ENCODE results near the gene COL5A1. TPM values are rescaled to one million over a fixed set of nuclear protein-coding genes. Genes with fewer than 3 reads are reported as not detected.

The COL5A1 gene
- total RNA-seq, 1 donor from 2014 or later = 99.6 TPM

DNA sequence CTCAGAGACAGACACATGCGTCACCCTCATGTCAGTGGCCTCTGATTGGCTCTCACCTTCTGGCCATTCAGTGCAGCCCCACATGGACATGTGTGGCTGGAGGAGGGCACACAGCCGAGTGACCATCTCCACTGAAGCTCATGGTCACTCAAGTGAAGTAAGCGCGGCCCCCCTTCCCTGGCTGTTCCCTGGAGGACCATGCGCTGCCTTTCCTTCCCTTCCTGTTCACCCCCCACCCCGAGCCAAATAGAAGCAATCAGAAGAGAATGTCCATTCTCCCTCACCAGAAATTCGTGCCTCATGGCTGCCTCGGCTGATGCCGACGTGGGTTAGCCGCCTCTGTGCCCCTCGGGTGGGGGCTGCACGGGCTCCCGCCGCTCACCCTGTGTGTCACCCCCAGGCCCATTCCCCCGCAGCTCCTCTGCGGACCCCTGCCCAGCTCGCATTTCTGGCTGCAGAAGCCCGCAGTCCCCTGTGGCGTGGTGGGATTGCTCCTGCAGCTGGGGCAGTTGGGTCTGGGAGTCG lies 12.5 kb upstream of the COL5A1 start:
- H3K9me3 ChIP-seq = no peaks in the 10 kb centered on the region

DNA sequence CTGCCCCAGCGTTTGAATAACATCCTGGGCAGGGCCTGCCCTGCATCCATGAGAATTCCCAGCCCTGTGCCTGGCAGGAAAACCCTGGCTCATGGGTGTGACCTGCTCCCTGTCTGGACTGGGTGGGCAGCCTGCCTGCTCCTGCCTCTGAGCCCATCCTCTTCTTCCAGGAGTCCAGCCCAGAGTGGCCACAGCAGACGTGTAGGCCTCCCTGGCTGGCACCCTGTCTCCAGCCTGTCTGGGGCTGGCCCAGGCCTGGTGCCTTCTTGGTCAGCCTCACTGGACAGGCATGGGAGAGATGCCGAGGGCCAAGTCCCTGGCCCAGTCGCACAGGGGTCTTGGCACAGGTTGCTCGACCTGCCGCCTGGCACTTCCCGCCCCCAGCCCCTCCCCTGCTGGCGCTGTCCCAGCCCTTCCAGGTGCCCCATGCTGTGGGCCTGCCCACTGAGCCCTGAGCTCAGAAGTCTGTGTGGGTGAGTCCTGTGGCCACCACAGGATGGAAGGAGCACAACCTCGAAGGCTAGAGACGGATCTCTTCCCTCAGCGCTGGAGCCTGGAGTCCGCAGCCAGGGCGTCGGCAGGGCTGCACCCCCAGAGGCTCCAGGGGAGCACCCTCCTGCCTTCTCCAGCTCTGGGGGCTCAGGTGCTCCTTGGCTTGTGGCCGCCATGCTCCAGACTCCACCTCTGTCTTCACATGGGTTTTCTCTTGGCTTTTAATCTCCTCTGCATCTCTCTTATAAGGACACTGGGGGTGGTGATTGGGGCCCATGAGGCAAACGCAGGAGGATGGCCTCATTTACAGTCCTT lies 11.8 kb upstream of the COL5A1 start:
- intact Hi-C loops (cut with DNase I) = no loop called here
- Histone ChIP-seq H3K27ac (peak overlapping the region in 1 of 2 donors; percentile 5), H3K4me3 (no peak overlapping the region), H3K27me3 (no peaks in the 10 kb centered on the region), H3K36me3 (no peaks in the 10 kb centered on the region), H3K9me3 (no peaks in the 10 kb centered on the region), H3K4me1 (no peaks in the 10 kb centered on the region)
- TF ChIP-seq, protein P1, sequence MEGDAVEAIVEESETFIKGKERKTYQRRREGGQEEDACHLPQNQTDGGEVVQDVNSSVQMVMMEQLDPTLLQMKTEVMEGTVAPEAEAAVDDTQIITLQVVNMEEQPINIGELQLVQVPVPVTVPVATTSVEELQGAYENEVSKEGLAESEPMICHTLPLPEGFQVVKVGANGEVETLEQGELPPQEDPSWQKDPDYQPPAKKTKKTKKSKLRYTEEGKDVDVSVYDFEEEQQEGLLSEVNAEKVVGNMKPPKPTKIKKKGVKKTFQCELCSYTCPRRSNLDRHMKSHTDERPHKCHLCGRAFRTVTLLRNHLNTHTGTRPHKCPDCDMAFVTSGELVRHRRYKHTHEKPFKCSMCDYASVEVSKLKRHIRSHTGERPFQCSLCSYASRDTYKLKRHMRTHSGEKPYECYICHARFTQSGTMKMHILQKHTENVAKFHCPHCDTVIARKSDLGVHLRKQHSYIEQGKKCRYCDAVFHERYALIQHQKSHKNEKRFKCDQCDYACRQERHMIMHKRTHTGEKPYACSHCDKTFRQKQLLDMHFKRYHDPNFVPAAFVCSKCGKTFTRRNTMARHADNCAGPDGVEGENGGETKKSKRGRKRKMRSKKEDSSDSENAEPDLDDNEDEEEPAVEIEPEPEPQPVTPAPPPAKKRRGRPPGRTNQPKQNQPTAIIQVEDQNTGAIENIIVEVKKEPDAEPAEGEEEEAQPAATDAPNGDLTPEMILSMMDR (IDR thresholded peaks at IDR 0.05) = no peak
- peak in 1 of 2 donors; percentile 58 for DNase-seq (ENCODE audit: low spot score in 2 of 2)

More for the DNA sequence above, 12.5 kb upstream of the COL5A1 start:
- H3K27me3 ChIP-seq = no peaks in the 10 kb centered on the region
- intact Hi-C loops (cut with DNase I) = no loop called here
- no peaks in the 10 kb centered on the region for H3K4me1 ChIP-seq
- no peak overlapping the region for H3K27ac ChIP-seq
- H3K4me3 ChIP-seq = no peak overlapping the region
- peak in 1 of 2 donors; percentile 59 for DNase-seq (ENCODE audit: low spot score in 2 of 2)
- H3K36me3 ChIP-seq = no peaks in the 10 kb centered on the region
- TF ChIP-seq, protein P1 (IDR thresholded peaks at IDR 0.05) = no peak

DNA sequence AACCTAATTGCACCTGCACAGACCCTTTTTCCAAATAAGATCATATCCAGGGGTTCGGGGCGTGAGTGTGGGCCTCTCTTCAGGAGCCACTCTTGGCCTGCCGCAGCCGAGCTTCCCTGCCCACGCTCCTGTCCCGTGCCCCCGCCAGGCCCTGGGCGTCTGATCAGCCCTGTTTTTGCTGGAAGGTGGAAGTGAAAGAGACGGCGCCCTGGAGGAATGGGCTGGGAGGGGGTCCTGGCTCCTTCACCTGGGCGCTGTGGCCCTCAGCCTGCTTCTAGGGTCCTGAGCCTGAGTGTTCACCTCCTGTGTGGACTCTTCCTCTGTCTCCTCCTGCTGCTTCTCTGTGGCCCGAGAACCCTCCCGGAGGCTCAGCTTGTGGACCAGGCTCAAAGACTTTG lies 11.2 kb upstream of the COL5A1 start:
- Histone ChIP-seq H3K4me1 (no peaks in the 10 kb centered on the region), H3K27ac (no peak overlapping the region), H3K9me3 (no peaks in the 10 kb centered on the region), H3K27me3 (no peaks in the 10 kb centered on the region), H3K36me3 (no peaks in the 10 kb centered on the region), H3K4me3 (no peak overlapping the region)
- DNase-seq (ENCODE audit: low spot score in 2 of 2) = peak in 1 of 2 donors; percentile 55
- intact Hi-C loops (cut with DNase I) = no loop called here
- TF ChIP-seq, protein P1 (IDR thresholded peaks at IDR 0.05) = no peak

DNA sequence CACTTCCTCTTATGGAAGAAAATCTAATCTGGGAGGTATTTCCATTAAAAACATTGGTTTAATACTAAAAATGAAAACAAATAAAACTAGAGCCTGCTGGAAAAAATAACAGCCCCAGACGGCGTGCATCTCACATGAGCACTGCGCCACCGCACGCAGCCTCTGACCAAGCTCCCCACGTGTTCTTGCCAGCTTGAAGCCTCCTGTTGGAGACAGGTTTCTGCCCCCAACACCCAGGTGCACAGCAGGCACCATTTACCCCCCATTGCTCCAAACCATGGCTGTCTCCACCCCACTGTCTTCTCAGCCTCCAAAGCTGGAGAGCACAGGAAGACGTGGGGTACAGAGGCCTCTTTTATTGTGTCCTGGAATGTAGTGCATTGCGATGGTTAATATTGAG lies 10.7 kb upstream of the COL5A1 start:
- H3K27ac ChIP-seq = no peak overlapping the region
- H3K27me3 ChIP-seq = no peaks in the 10 kb centered on the region
- intact Hi-C loops (cut with DNase I) = no loop called here
- H3K4me1 ChIP-seq = no peaks in the 10 kb centered on the region
- no peaks in the 10 kb centered on the region for H3K36me3 ChIP-seq
- H3K9me3 ChIP-seq = no peaks in the 10 kb centered on the region
- no peak for DNase-seq (ENCODE audit: low spot score in 2 of 2)
- H3K4me3 ChIP-seq = no peak overlapping the region
- TF ChIP-seq, protein P1 (IDR thresholded peaks at IDR 0.05) = no peak

DNA sequence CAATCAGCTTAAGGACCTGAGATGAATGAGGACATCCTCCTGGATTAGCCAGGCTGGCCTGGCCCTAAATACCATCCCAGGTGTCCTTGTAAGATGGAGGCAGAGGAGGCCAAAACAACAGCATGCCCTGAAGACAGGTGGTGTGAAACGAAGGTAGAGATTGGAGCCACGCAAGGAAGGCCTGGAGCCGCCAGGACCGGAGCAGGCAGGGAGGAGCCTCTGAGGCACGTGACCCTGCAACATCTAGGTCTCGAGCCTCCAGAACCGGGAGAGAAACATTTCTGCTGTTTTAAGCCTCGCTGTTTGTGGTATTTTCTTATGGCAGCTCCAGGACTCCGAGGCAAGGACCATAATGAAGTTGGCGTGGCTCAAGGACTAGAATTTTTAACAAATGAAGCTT lies 9.7 kb upstream of the COL5A1 start:
- peak in 1 of 2 donors; percentile 49 for DNase-seq (ENCODE audit: low spot score in 2 of 2)
- H3K27ac ChIP-seq = no peak overlapping the region
- TF ChIP-seq, protein P1 (IDR thresholded peaks at IDR 0.05) = no peak
- no peaks in the 10 kb centered on the region for H3K4me1 ChIP-seq
- intact Hi-C loops (cut with DNase I) = no loop called here
- no peak overlapping the region for H3K4me3 ChIP-seq
- no peaks in the 10 kb centered on the region for H3K27me3 ChIP-seq
- no peaks in the 10 kb centered on the region for H3K9me3 ChIP-seq
- H3K36me3 ChIP-seq = no peaks in the 10 kb centered on the region
